HL-60 (cell line): ENCODE data around the gene KRTAP10-1.

Source experiments
- DNase-seq, 2 experiments: peaks; one replicate each; pipeline ENCODE4 v3.0.0-alpha.2; 2010 to 2020; ENCODE audit warnings: low read depth in 1 of 2, low spot score in 1 of 2
- H3K27ac ChIP-seq: fragments of 250-450 bp; sonication (Bioruptor Pico); replicated peaks from 2 replicates; pipeline ENCODE4 v1.5.1; 2020; ENCODE audit warnings: mild to moderate bottlenecking, moderate library complexity
- H3K27me3 ChIP-seq: fragments of 250-450 bp; sonication (Bioruptor Pico); 2 replicates; pipeline ENCODE4 v1.5.1; 2021; ENCODE audit warnings: mild to moderate bottlenecking, moderate library complexity; ENCODE audit not compliant: insufficient read depth, poor library complexity, severe bottlenecking
- H3K4me3 ChIP-seq: replicated peaks from 2 replicates; pipeline ENCODE4 v1.5.1; 2011; ENCODE audit warnings: mild to moderate bottlenecking, control low read depth, low read length; ENCODE audit not compliant: insufficient read depth
- CTCF ChIP-seq: IDR thresholded peaks from one replicate; pipeline ENCODE4 v1.5.1; 2011; ENCODE audit warnings: low read length, control low read depth, inconsistent platforms; ENCODE audit not compliant: insufficient read depth
- GABPA ChIP-seq: IDR thresholded peaks from 2 replicates; pipeline ENCODE4 v1.6.1; 2012; ENCODE audit warnings: low read depth
- POLR2AphosphoS5 ChIP-seq: IDR thresholded peaks from 2 replicates; pipeline ENCODE4 v1.6.1; 2012; ENCODE audit warnings: low read depth
- REST ChIP-seq: IDR thresholded peaks from 2 replicates; pipeline ENCODE4 v1.6.1; 2012; ENCODE audit warnings: low read depth; ENCODE audit not compliant: insufficient replicate concordance
- SPI1 ChIP-seq: IDR thresholded peaks from 2 replicates; pipeline ENCODE4 v1.6.1; 2012; ENCODE audit warnings: low read depth, mild to moderate bottlenecking, borderline replicate concordance

KRTAP10-1 gene

GRCh38 chr21:44526096-44526997 is 13.6 kb downstream of the KRTAP10-1 start:
- Histone ChIP-seq H3K27me3 (no peaks in the 10 kb centered on the region), H3K4me3 (no peak overlapping the region), H3K27ac (no peak overlapping the region)
- no peak for TF ChIP-seq SPI1
- TF ChIP-seq REST: no peak
- TF ChIP-seq POLR2AphosphoS5: no peak
- TF ChIP-seq GABPA: no peak
- TF ChIP-seq CTCF: no peak
- DNase-seq: no peak

- no peaks in the 10 kb centered on the region for H3K27me3 ChIP-seq
- DNase-seq: no peak
- no peak overlapping the region for H3K4me3 ChIP-seq
- no peak overlapping the region for H3K27ac ChIP-seq
- no peak for TF ChIP-seq GABPA
- no peak for TF ChIP-seq POLR2AphosphoS5
- no peak for TF ChIP-seq CTCF
These were observed 14.5 kb downstream of the KRTAP10-1 start for GRCh38 chr21:44525391-44526095.

GRCh38 chr21:44524414-44525371 is 15.3 kb downstream of the KRTAP10-1 start:
- no peak overlapping the region for H3K4me3 ChIP-seq
- TF ChIP-seq GABPA: no peak
- H3K27me3 ChIP-seq: no peaks in the 10 kb centered on the region
- DNase-seq: no peak
- H3K27ac ChIP-seq: no peak overlapping the region

- H3K27me3 ChIP-seq: no peaks in the 10 kb centered on the region
- H3K4me3 ChIP-seq: no peak overlapping the region
- H3K27ac ChIP-seq: no peak overlapping the region
- no peak for DNase-seq
- TF ChIP-seq CTCF (no peak), REST (no peak), GABPA (no peak), SPI1 (no peak), POLR2AphosphoS5 (no peak)
These were observed 16.2 kb downstream of the KRTAP10-1 start for GRCh38 chr21:44523567-44524413.
